ENCODE measurements around the gene MRPS6. TPM values are rescaled to one million over a fixed set of nuclear protein-coding genes. Genes with fewer than 3 reads are reported as not detected.

Gene MRPS6
- total and polyA plus RNA-seq, 2 donors from 2014 or later, result 52.3 to 270 TPM

DNA sequence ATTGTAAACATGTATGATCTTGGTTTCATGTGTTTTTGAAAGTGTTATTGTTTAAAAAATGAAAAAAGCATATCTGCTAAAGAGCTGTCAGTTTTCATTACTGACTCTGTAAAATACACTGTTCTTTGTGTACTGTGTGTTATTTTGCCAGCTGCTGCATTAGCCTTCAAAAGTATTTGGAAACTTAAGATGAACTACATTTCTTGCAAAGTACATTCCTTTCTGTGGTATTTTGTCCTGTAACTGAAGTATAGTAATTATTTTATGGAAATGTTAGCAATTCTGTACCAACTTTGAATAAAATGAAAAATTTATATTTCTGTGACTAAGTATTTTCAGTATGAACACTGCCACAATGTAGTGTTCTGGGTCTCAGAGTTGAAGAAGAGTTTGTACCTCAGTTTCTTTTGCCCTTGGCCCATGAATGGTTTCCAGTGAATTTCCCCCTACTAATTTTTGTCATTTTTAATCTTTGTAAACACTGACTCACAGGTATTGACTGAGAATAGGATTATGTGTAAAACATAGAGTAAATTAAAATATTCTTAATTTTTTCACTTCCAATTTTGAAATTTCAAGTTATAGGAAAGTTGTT lies 32.7 kb downstream of the MRPS6 start:
- H3K4me3 ChIP-seq (ENCODE audit: low read length in 3 of 3), result no peak overlapping the region
- intact Hi-C loops (cut with DNase I), result no loop called here
- TF ChIP-seq, protein P1, sequence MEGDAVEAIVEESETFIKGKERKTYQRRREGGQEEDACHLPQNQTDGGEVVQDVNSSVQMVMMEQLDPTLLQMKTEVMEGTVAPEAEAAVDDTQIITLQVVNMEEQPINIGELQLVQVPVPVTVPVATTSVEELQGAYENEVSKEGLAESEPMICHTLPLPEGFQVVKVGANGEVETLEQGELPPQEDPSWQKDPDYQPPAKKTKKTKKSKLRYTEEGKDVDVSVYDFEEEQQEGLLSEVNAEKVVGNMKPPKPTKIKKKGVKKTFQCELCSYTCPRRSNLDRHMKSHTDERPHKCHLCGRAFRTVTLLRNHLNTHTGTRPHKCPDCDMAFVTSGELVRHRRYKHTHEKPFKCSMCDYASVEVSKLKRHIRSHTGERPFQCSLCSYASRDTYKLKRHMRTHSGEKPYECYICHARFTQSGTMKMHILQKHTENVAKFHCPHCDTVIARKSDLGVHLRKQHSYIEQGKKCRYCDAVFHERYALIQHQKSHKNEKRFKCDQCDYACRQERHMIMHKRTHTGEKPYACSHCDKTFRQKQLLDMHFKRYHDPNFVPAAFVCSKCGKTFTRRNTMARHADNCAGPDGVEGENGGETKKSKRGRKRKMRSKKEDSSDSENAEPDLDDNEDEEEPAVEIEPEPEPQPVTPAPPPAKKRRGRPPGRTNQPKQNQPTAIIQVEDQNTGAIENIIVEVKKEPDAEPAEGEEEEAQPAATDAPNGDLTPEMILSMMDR (IDR thresholded peaks at IDR 0.05; ENCODE audit: borderline replicate concordance, extremely low read depth, insufficient read depth), result no peak
- peaks cover 0 to 3% (median 0%) of the 10 kb centered on the region in 3 donors for H3K4me1 ChIP-seq (ENCODE audit: control insufficient read depth in 2 of 3, insufficient read depth in 2 of 3, low read depth in 1 of 3, low read length in 3 of 3)
- H3K36me3 ChIP-seq (ENCODE audit: control insufficient read depth in 2 of 3, insufficient read depth in 3 of 3, low read length in 3 of 3), result peaks cover 0 to 3% (median 0%) of the 10 kb centered on the region in 3 donors
- DNase-seq, result no peak
- FAIRE-seq, result no peak
- H3K27me3 ChIP-seq (ENCODE audit: control insufficient read depth, insufficient read depth, low read length), result no peaks in the 10 kb centered on the region
- H3K27ac ChIP-seq (ENCODE audit: low read depth in 2 of 2, low read length in 2 of 2), result no peak overlapping the region
- H3K9ac ChIP-seq (ENCODE audit: low read length in 3 of 3), result no peak overlapping the region
- no peaks in the 10 kb centered on the region for H3K9me3 ChIP-seq (ENCODE audit: control insufficient read depth in 2 of 3, insufficient read depth in 1 of 3, low read length in 3 of 3)

DNA sequence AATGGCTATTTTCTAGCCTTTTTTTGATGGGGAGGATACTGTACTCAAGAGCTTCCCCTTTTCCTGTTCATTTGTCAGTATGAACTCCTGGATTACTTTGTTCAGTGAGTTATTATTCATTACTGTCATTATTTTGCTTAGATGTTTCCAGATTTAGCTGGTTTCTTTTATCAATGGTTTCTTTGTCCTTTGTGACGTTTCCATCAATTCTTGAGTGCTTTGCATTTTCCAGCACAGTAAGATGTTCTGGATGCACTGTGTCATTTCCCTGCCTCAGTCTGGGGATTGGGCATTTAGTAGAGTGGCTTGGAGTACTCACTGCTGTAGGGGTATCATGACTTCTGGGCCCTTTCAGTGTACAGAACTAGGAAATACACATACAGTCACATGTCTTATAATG lies 34.2 kb downstream of the MRPS6 start:
- Histone ChIP-seq H3K4me1 (ENCODE audit: control insufficient read depth in 2 of 3, insufficient read depth in 2 of 3, low read depth in 1 of 3, low read length in 3 of 3) (peaks cover 0 to 3% (median 0%) of the 10 kb centered on the region in 3 donors), H3K4me3 (ENCODE audit: low read length in 3 of 3) (no peak overlapping the region), H3K27me3 (ENCODE audit: control insufficient read depth, insufficient read depth, low read length) (no peaks in the 10 kb centered on the region), H3K36me3 (ENCODE audit: control insufficient read depth in 2 of 3, insufficient read depth in 3 of 3, low read length in 3 of 3) (peaks cover 0 to 3% (median 0%) of the 10 kb centered on the region in 3 donors), H3K9ac (ENCODE audit: low read length in 3 of 3) (no peak overlapping the region), H3K9me3 (ENCODE audit: control insufficient read depth in 2 of 3, insufficient read depth in 1 of 3, low read length in 3 of 3) (no peaks in the 10 kb centered on the region), H3K27ac (ENCODE audit: low read depth in 2 of 2, low read length in 2 of 2) (no peak overlapping the region)
- DNase-seq, result no peak
- no peak for FAIRE-seq
- intact Hi-C loops (cut with DNase I), result no loop called here
- TF ChIP-seq, protein P1 (IDR thresholded peaks at IDR 0.05; ENCODE audit: borderline replicate concordance, extremely low read depth, insufficient read depth), result no peak

DNA sequence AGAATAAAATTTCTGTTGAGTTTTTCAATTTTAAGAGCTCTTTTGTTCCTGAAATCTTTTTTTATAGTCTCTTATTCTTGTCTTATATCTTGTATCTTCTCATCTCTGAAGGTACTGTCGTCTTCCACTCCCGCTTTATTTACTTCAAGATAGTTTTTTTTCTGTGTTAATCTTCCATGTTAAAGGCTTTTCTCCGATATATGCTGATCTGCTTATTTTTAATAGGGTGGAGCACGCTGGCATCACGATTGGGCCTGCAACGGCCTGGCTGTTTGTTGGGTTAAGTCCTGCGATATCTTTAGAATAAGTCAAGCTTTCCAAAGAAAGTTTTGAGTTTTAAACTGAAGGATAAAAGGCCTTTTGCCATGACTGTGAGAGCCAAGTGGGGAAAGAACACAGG lies 35.7 kb downstream of the MRPS6 start:
- intact Hi-C loops (cut with DNase I), result no loop called here
- Histone ChIP-seq H3K27ac (ENCODE audit: low read depth in 2 of 2, low read length in 2 of 2) (no peak overlapping the region), H3K9ac (ENCODE audit: low read length in 3 of 3) (no peak overlapping the region), H3K27me3 (ENCODE audit: control insufficient read depth, insufficient read depth, low read length) (no peaks in the 10 kb centered on the region), H3K4me1 (ENCODE audit: control insufficient read depth in 2 of 3, insufficient read depth in 2 of 3, low read depth in 1 of 3, low read length in 3 of 3) (peaks cover 0 to 5% (median 0%) of the 10 kb centered on the region in 3 donors), H3K36me3 (ENCODE audit: control insufficient read depth in 2 of 3, insufficient read depth in 3 of 3, low read length in 3 of 3) (no peaks in the 10 kb centered on the region), H3K9me3 (ENCODE audit: control insufficient read depth in 2 of 3, insufficient read depth in 1 of 3, low read length in 3 of 3) (no peaks in the 10 kb centered on the region), H3K4me3 (ENCODE audit: low read length in 3 of 3) (no peak overlapping the region)
- no peak for DNase-seq
- FAIRE-seq, result no peak
- TF ChIP-seq, protein P1 (IDR thresholded peaks at IDR 0.05; ENCODE audit: borderline replicate concordance, extremely low read depth, insufficient read depth), result no peak
